GM18517 (cell line): ENCODE data around the gene RILPL1.
"Not testable (repeated sequence)": the region's sequence is repeated elsewhere in the genome, so short reads cannot be mapped to it uniquely, and the experiment has no call there.

ENCODE experiments used
- ATAC-seq: cut with Tn5 transposase; IDR thresholded peaks from one replicate; pipeline ENCODE4 v1.9.1; 2021; ENCODE audit warnings: mild to moderate bottlenecking, moderate library complexity; ENCODE audit not compliant: unreplicated experiment

Gene RILPL1

GRCh38 chr12:123433615-123434014 lies 99.9 kb downstream of the RILPL1 start:
- ATAC-seq, result no peak

- ATAC-seq, result not testable (repeated sequence)
Measured at GRCh38 chr12:123431951-123432817, 101.3 kb downstream of the RILPL1 start.

GRCh38 chr12:123429101-123429500 lies 104.4 kb downstream of the RILPL1 start:
- not testable (repeated sequence) for ATAC-seq

GRCh38 chr12:123428591-123428990 lies 104.9 kb downstream of the RILPL1 start:
- no peak for ATAC-seq

- peak; percentile 89 for ATAC-seq
Measured at GRCh38 chr12:123427036-123427769, 106.3 kb downstream of the RILPL1 start.

GRCh38 chr12:123421314-123421713 lies 112.2 kb downstream of the RILPL1 start:
- no peak for ATAC-seq
